ENCODE measurements around the gene TMBIM6.

TMBIM6 gene

GRCh38 chr12:49792181-49792970 lies 51.0 kb downstream of the TMBIM6 start:
- 93% methylated on average over 20 of the region's 20 CpGs for WGBS
- no peak overlapping the region for H3K9ac ChIP-seq (ENCODE audit: low read depth, low read length)
- H3K36me3 ChIP-seq (ENCODE audit: insufficient read depth, low read length) = peaks cover 5% of the 10 kb centered on the region
- H3K4me1 ChIP-seq (ENCODE audit: insufficient read depth, low read length) = no peaks in the 10 kb centered on the region; the same call in 1 of the 2 replicates
- H3K27ac ChIP-seq (ENCODE audit: low read depth, low read length) = no peak overlapping the region
- no peaks in the 10 kb centered on the region for H3K27me3 ChIP-seq (ENCODE audit: insufficient read depth, low read length)
- H3K4me3 ChIP-seq (ENCODE audit: low read length) = no peak overlapping the region
- H3K9me3 ChIP-seq (ENCODE audit: insufficient read depth, low read depth, low read length) = peaks cover 5% of the 10 kb centered on the region; the same call in 1 of the 2 replicates

- Histone ChIP-seq H3K27ac (ENCODE audit: low read depth, low read length) (no peak overlapping the region), H3K4me3 (ENCODE audit: low read length) (no peak overlapping the region), H3K4me1 (ENCODE audit: insufficient read depth, low read length) (no peaks in the 10 kb centered on the region; the same call in 1 of the 2 replicates), H3K9ac (ENCODE audit: low read depth, low read length) (no peak overlapping the region), H3K36me3 (ENCODE audit: insufficient read depth, low read length) (peaks cover 12% of the 10 kb centered on the region), H3K27me3 (ENCODE audit: insufficient read depth, low read length) (no peaks in the 10 kb centered on the region), H3K9me3 (ENCODE audit: insufficient read depth, low read depth, low read length) (no peaks in the 10 kb centered on the region)
- WGBS = 94% methylated on average over 6 of the region's 11 CpGs
Observed at GRCh38 chr12:49792976-49793580, 51.7 kb downstream of the TMBIM6 start.

- H3K36me3 ChIP-seq (ENCODE audit: insufficient read depth, low read length) = peaks cover 16% of the 10 kb centered on the region
- H3K4me1 ChIP-seq (ENCODE audit: insufficient read depth, low read length) = no peaks in the 10 kb centered on the region; the same call in 1 of the 2 replicates
- 90% methylated on average over 9 of the region's 9 CpGs for WGBS
- no peak overlapping the region for H3K9ac ChIP-seq (ENCODE audit: low read depth, low read length)
- no peak overlapping the region for H3K4me3 ChIP-seq (ENCODE audit: low read length)
- H3K27me3 ChIP-seq (ENCODE audit: insufficient read depth, low read length) = no peaks in the 10 kb centered on the region
- H3K9me3 ChIP-seq (ENCODE audit: insufficient read depth, low read depth, low read length) = no peaks in the 10 kb centered on the region
- no peak overlapping the region for H3K27ac ChIP-seq (ENCODE audit: low read depth, low read length)
Observed at GRCh38 chr12:49793620-49794019, 52.3 kb downstream of the TMBIM6 start.

GRCh38 chr12:49794021-49794420 lies 52.7 kb downstream of the TMBIM6 start:
- H3K4me1 ChIP-seq (ENCODE audit: insufficient read depth, low read length) = no peaks in the 10 kb centered on the region; the same call in 1 of the 2 replicates

GRCh38 chr12:49794811-49795653 lies 53.7 kb downstream of the TMBIM6 start:
- H3K27me3 ChIP-seq (ENCODE audit: insufficient read depth, low read length) = no peaks in the 10 kb centered on the region

More at GRCh38 chr12:49794021-49794420, 52.7 kb downstream of the TMBIM6 start:
- Histone ChIP-seq H3K36me3 (ENCODE audit: insufficient read depth, low read length) (peaks cover 16% of the 10 kb centered on the region), H3K9me3 (ENCODE audit: insufficient read depth, low read depth, low read length) (no peaks in the 10 kb centered on the region), H3K27ac (ENCODE audit: low read depth, low read length) (no peak overlapping the region), H3K27me3 (ENCODE audit: insufficient read depth, low read length) (no peaks in the 10 kb centered on the region), H3K4me3 (ENCODE audit: low read length) (no peak overlapping the region), H3K9ac (ENCODE audit: low read depth, low read length) (no peak overlapping the region)
- 93% methylated on average over 5 of the region's 5 CpGs for WGBS

GRCh38 chr12:49795654-49796105 lies 54.3 kb downstream of the TMBIM6 start:
- WGBS = 94% methylated on average over 12 of the region's 12 CpGs
- no peak overlapping the region for H3K27ac ChIP-seq (ENCODE audit: low read depth, low read length)
- H3K27me3 ChIP-seq (ENCODE audit: insufficient read depth, low read length) = no peaks in the 10 kb centered on the region
- no peaks in the 10 kb centered on the region for H3K9me3 ChIP-seq (ENCODE audit: insufficient read depth, low read depth, low read length)
- no peak overlapping the region for H3K9ac ChIP-seq (ENCODE audit: low read depth, low read length)
- H3K36me3 ChIP-seq (ENCODE audit: insufficient read depth, low read length) = peaks cover 26% of the 10 kb centered on the region
- no peaks in the 10 kb centered on the region for H3K4me1 ChIP-seq (ENCODE audit: insufficient read depth, low read length)
- no peak overlapping the region for H3K4me3 ChIP-seq (ENCODE audit: low read length)

More at GRCh38 chr12:49794811-49795653, 53.7 kb downstream of the TMBIM6 start:
- Histone ChIP-seq H3K4me1 (ENCODE audit: insufficient read depth, low read length) (no peaks in the 10 kb centered on the region; the same call in 1 of the 2 replicates), H3K27ac (ENCODE audit: low read depth, low read length) (no peak overlapping the region), H3K9me3 (ENCODE audit: insufficient read depth, low read depth, low read length) (no peaks in the 10 kb centered on the region), H3K9ac (ENCODE audit: low read depth, low read length) (no peak overlapping the region), H3K36me3 (ENCODE audit: insufficient read depth, low read length) (peaks cover 20% of the 10 kb centered on the region), H3K4me3 (ENCODE audit: low read length) (no peak overlapping the region)
- 95% methylated on average over 32 of the region's 32 CpGs for WGBS

GRCh38 chr12:49796155-49796554 lies 54.8 kb downstream of the TMBIM6 start:
- Histone ChIP-seq H3K4me3 (ENCODE audit: low read length) (no peak overlapping the region), H3K9me3 (ENCODE audit: insufficient read depth, low read depth, low read length) (no peaks in the 10 kb centered on the region), H3K27me3 (ENCODE audit: insufficient read depth, low read length) (no peaks in the 10 kb centered on the region), H3K4me1 (ENCODE audit: insufficient read depth, low read length) (no peaks in the 10 kb centered on the region), H3K27ac (ENCODE audit: low read depth, low read length) (no peak overlapping the region), H3K9ac (ENCODE audit: low read depth, low read length) (no peak overlapping the region), H3K36me3 (ENCODE audit: insufficient read depth, low read length) (peaks cover 31% of the 10 kb centered on the region)
- 96% methylated on average over 12 of the region's 12 CpGs for WGBS

GRCh38 chr12:49796606-49797448 lies 55.5 kb downstream of the TMBIM6 start:
- H3K9ac ChIP-seq (ENCODE audit: low read depth, low read length) = no peak overlapping the region
- no peak overlapping the region for H3K27ac ChIP-seq (ENCODE audit: low read depth, low read length)
- no peaks in the 10 kb centered on the region for H3K27me3 ChIP-seq (ENCODE audit: insufficient read depth, low read length)
- H3K9me3 ChIP-seq (ENCODE audit: insufficient read depth, low read depth, low read length) = no peaks in the 10 kb centered on the region
- 95% methylated on average over 17 of the region's 17 CpGs for WGBS
- no peak overlapping the region for H3K4me3 ChIP-seq (ENCODE audit: low read length)
- peaks cover 37% of the 10 kb centered on the region for H3K36me3 ChIP-seq (ENCODE audit: insufficient read depth, low read length)
- no peaks in the 10 kb centered on the region for H3K4me1 ChIP-seq (ENCODE audit: insufficient read depth, low read length)

GRCh38 chr12:49797449-49797776 lies 56.1 kb downstream of the TMBIM6 start:
- Histone ChIP-seq H3K27ac (ENCODE audit: low read depth, low read length) (no peak overlapping the region), H3K9me3 (ENCODE audit: insufficient read depth, low read depth, low read length) (no peaks in the 10 kb centered on the region), H3K4me3 (ENCODE audit: low read length) (no peak overlapping the region), H3K36me3 (ENCODE audit: insufficient read depth, low read length) (peaks cover 39% of the 10 kb centered on the region), H3K27me3 (ENCODE audit: insufficient read depth, low read length) (no peaks in the 10 kb centered on the region), H3K4me1 (ENCODE audit: insufficient read depth, low read length) (no peaks in the 10 kb centered on the region), H3K9ac (ENCODE audit: low read depth, low read length) (no peak overlapping the region)
- 97% methylated on average over 2 of the region's 2 CpGs for WGBS

- no peak overlapping the region for H3K27ac ChIP-seq (ENCODE audit: low read depth, low read length)
- H3K4me1 ChIP-seq (ENCODE audit: insufficient read depth, low read length) = no peaks in the 10 kb centered on the region
- H3K4me3 ChIP-seq (ENCODE audit: low read length) = no peak overlapping the region
- 95% methylated on average over 7 of the region's 7 CpGs for WGBS
- H3K9me3 ChIP-seq (ENCODE audit: insufficient read depth, low read depth, low read length) = no peaks in the 10 kb centered on the region
- peaks cover 47% of the 10 kb centered on the region for H3K36me3 ChIP-seq (ENCODE audit: insufficient read depth, low read length)
- no peak overlapping the region for H3K9ac ChIP-seq (ENCODE audit: low read depth, low read length)
- H3K27me3 ChIP-seq (ENCODE audit: insufficient read depth, low read length) = no peaks in the 10 kb centered on the region
Observed at GRCh38 chr12:49798248-49798647, 56.9 kb downstream of the TMBIM6 start.

Measured in HUES64 (cell line).